OCI-LY7 (cell line): ENCODE results near the gene CCDC78. TPM values are rescaled to one million over a fixed set of nuclear protein-coding genes. Genes with fewer than 3 reads are reported as not detected.

Source experiments
- BruUV-seq: library from RNA; stranded (reverse); fragments of 400-500 nt; replicated peaks from 2 replicates; lab custom pipeline; 2021; lab: Mats Ljungman, UMichigan
- CTCF ChIA-PET: fragments of 300-600 bp; sonication (Branson Sonifier 250); formaldehyde crosslinking; loops from one replicate; lab custom pipeline; 2022; ENCODE audit warnings: antibody characterized with exemption; ENCODE audit not compliant: unreplicated experiment; lab: Charles Lee
- POLR2A ChIA-PET: fragments of 300-600 bp; sonication (Branson Sonifier 250); formaldehyde crosslinking; loops from one replicate; lab custom pipeline; 2022; ENCODE audit warnings: antibody characterized with exemption; lab: Charles Lee
- DNase-seq: peaks from one replicate; pipeline ENCODE4 v3.0.0-alpha.2; 2015; ENCODE audit warnings: low spot score
- H2AFZ ChIP-seq: fragments of 200-600 bp; sonication (generic), shearing (Covaris generic); 2 replicates; pipeline ENCODE4 v1.6.1; 2014; ENCODE audit warnings: mild to moderate bottlenecking, antibody characterized with exemption, low read length, moderate library complexity
- H3K27ac ChIP-seq: fragments of 200-600 bp; sonication (generic); 2 replicates; pipeline ENCODE4 v1.5.1; 2014; ENCODE audit warnings: mixed run types, low read depth, mild to moderate bottlenecking, moderate library complexity, low read length, inconsistent platforms; ENCODE audit not compliant: poor library complexity, severe bottlenecking
- H3K36me3 ChIP-seq: fragments of 200-600 bp; sonication (generic); 2 replicates; pipeline ENCODE4 v1.6.1; 2014; ENCODE audit warnings: mild to moderate bottlenecking, antibody characterized with exemption, low read length, moderate library complexity, mixed read lengths; ENCODE audit not compliant: insufficient read depth
- H3K4me1 ChIP-seq: fragments of 200-600 bp; sonication (generic); 2 replicates; pipeline ENCODE4 v1.5.1; 2014; ENCODE audit warnings: mild to moderate bottlenecking, low read length; ENCODE audit not compliant: insufficient read depth, poor library complexity, severe bottlenecking
- H3K4me2 ChIP-seq: fragments of 200-600 bp; sonication (generic); 2 replicates; pipeline ENCODE4 v1.6.1; 2014; ENCODE audit warnings: mild to moderate bottlenecking, low read length
- H3K4me3 ChIP-seq: fragments of 200-600 bp; sonication (generic); 2 replicates; pipeline ENCODE4 v1.5.1; 2014; ENCODE audit warnings: mild to moderate bottlenecking, low read depth, low read length; ENCODE audit not compliant: poor library complexity, severe bottlenecking
- H3K79me2 ChIP-seq: fragments of 200-600 bp; sonication (generic); 2 replicates; pipeline ENCODE4 v1.6.1; 2016; ENCODE audit warnings: low read depth, mild to moderate bottlenecking, low read length, moderate library complexity, mixed read lengths; ENCODE audit not compliant: insufficient read depth
- H3K9me2 ChIP-seq: fragments of 200-600 bp; sonication (generic); 2 replicates; pipeline ENCODE4 v1.6.1; 2016; ENCODE audit warnings: mild to moderate bottlenecking, low read length, mixed read lengths; ENCODE audit not compliant: insufficient read depth
- H3K9me3 ChIP-seq: fragments of 200-600 bp; sonication (generic); 2 replicates; pipeline ENCODE4 v1.6.1; 2014; ENCODE audit warnings: mild to moderate bottlenecking, mixed run types, low read length, mixed read lengths
- H4K20me1 ChIP-seq: fragments of 200-600 bp; sonication (generic); 2 replicates; pipeline ENCODE4 v1.6.1; 2014; ENCODE audit warnings: mild to moderate bottlenecking, antibody characterized with exemption, low read length, moderate library complexity, mixed read lengths; ENCODE audit not compliant: insufficient read depth
- EZH2phosphoT487 ChIP-seq: fragments of 200-600 bp; sonication (generic); IDR thresholded peaks from 2 replicates; pipeline ENCODE4 v1.6.1; 2018; ENCODE audit warnings: low read depth, borderline replicate concordance, mild to moderate bottlenecking, mixed run types, antibody characterized with exemption, low read length, moderate library complexity, mixed read lengths
- intact Hi-C: fragments of 100-400 bp; cut with micrococcal nuclease; formaldehyde crosslinking; loops from one replicate; pipeline ENCODE4 v1.10.0; 2022; ENCODE audit not compliant: unreplicated experiment
- total RNA-seq, 2 experiments: library from RNA; depleted of rRNA in 1 of 2; stranded (reverse); fragments of >200 nt in 1 of 2; shearing (Covaris generic) in 1 of 2; gene quantifications; 2 replicates each; pipeline ENCODE4 v1.2.3, GENCODE V29; 2014 to 2022
- TF ChIP-seq, protein P1 (sequence below): fragments of 200-600 bp; sonication (generic); conservative IDR thresholded peaks from 2 replicates; pipeline ENCODE4 v1.5.1; 2014; ENCODE audit warnings: mild to moderate bottlenecking, antibody characterized with exemption, low read length, moderate library complexity, mixed read lengths

Gene CCDC78
- total RNA-seq, 2 experiments from 2014 or later = 25.8 to 57.9 TPM

GRCh38 chr16:708959-709358, 17.3 kb downstream of the CCDC78 start:
- Histone ChIP-seq H3K4me3 (no peak overlapping the region), H2AFZ (no peak overlapping the region), H3K9me3 (no peaks in the 10 kb centered on the region), H4K20me1 (no peaks in the 10 kb centered on the region), H3K9me2 (no peaks in the 10 kb centered on the region), H3K79me2 (no peaks in the 10 kb centered on the region), H3K4me2 (no peak overlapping the region), H3K36me3 (no peaks in the 10 kb centered on the region), H3K4me1 (no peaks in the 10 kb centered on the region), H3K27ac (no peak overlapping the region)
- no TSS peak for BruUV-seq
- intact Hi-C loops = no loop called here
- TF ChIP-seq, protein P1, sequence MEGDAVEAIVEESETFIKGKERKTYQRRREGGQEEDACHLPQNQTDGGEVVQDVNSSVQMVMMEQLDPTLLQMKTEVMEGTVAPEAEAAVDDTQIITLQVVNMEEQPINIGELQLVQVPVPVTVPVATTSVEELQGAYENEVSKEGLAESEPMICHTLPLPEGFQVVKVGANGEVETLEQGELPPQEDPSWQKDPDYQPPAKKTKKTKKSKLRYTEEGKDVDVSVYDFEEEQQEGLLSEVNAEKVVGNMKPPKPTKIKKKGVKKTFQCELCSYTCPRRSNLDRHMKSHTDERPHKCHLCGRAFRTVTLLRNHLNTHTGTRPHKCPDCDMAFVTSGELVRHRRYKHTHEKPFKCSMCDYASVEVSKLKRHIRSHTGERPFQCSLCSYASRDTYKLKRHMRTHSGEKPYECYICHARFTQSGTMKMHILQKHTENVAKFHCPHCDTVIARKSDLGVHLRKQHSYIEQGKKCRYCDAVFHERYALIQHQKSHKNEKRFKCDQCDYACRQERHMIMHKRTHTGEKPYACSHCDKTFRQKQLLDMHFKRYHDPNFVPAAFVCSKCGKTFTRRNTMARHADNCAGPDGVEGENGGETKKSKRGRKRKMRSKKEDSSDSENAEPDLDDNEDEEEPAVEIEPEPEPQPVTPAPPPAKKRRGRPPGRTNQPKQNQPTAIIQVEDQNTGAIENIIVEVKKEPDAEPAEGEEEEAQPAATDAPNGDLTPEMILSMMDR = no peak
- no peak for DNase-seq
- CTCF ChIA-PET = no interaction called here
- POLR2A ChIA-PET = no interaction called here

DNA sequence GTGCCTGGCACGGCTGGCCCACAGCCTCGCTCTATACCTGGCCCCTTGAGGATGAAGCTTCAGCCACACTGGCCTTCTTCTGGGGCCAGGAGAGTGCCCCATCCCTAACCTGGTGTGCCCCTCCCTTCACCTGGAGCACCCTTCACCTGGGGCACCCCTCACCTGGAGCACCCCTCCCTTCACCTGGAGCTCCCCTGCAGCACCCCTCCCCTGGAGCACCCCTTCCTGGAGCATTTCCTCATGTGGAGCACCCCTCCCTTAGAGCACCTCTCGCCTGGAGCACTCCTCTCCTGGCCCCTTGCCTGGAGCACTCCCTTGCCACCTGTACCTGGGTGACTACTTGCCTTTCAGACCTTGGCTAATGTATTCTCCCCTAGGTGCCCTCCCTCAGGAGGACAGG, 18.2 kb downstream of the CCDC78 start:
- Histone ChIP-seq H4K20me1 (no peaks in the 10 kb centered on the region), H3K79me2 (no peaks in the 10 kb centered on the region), H3K9me3 (no peaks in the 10 kb centered on the region), H3K4me1 (no peaks in the 10 kb centered on the region), H3K36me3 (no peaks in the 10 kb centered on the region), H3K9me2 (no peaks in the 10 kb centered on the region), H2AFZ (no peak overlapping the region), H3K27ac (no peak overlapping the region), H3K4me2 (no peak overlapping the region), H3K4me3 (no peak overlapping the region)
- no TSS peak for BruUV-seq
- DNase-seq = no peak
- CTCF ChIA-PET = no interaction called here
- TF ChIP-seq, protein P1 = no peak
- no peak for TF ChIP-seq EZH2phosphoT487
- POLR2A ChIA-PET = no interaction called here
- intact Hi-C loops = no loop called here

DNA sequence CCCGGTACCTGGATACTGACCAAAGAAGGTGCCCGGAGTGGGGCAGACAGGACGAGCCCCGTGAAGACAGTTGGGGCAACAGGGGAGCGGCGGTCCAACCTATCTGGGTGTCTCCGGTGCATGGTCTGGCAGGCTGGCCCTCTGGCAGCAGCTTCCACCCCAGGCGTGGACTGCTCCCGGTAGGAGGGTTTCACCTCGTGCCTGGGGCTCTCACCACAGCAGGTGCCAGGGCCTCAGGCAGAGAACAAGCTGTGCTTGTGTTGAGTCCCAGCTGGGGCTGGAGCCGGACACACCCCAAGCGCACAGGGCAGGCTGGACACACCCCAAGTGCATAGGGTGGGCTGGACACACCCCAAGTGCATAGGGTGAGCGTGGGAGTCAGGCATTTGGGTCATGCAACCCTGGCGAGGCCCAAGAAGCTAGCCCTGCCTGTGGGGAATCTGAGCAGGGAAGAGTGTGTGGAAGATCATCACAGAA, 19.1 kb downstream of the CCDC78 start:
- Histone ChIP-seq H3K79me2 (no peaks in the 10 kb centered on the region), H3K4me1 (no peaks in the 10 kb centered on the region), H4K20me1 (no peaks in the 10 kb centered on the region), H3K9me2 (no peaks in the 10 kb centered on the region), H3K4me2 (no peak overlapping the region), H3K4me3 (no peak overlapping the region), H3K9me3 (no peaks in the 10 kb centered on the region), H2AFZ (no peak overlapping the region), H3K36me3 (no peaks in the 10 kb centered on the region), H3K27ac (no peak overlapping the region)
- ChIA-PET POLR2A (no interaction called here), CTCF (no interaction called here)
- intact Hi-C loops = no loop called here
- TF ChIP-seq, protein P1 = no peak
- TF ChIP-seq EZH2phosphoT487 = no peak
- DNase-seq = no peak
- BruUV-seq = no TSS peak
